Lung microvascular endothelial cell (primary cell): ENCODE measurements around the gene IFNL1. TPM values are rescaled to one million over a fixed set of nuclear protein-coding genes. Genes with fewer than 3 reads are reported as not detected.
"Not testable (repeated sequence)": the region's sequence is repeated elsewhere in the genome, so short reads cannot be mapped to it uniquely, and the experiment has no call there.

Experiments used
- DNase-seq, 2 donors: peaks; one replicate each; pipeline versions ENCODE4 v3.0.0 to v3.0.0-alpha.2; 2010; ENCODE audit warnings: low read depth in 2 of 2
- total RNA-seq: library from RNA; depleted of rRNA; stranded (reverse); fragments of >200 nt; gene quantifications from 2 replicates; pipeline ENCODE4 v1.2.1, GENCODE V29; 2014

The IFNL1 gene
- total RNA-seq, 1 donor from 2014 or later = not detected

- DNase-seq = peak in 1 of 2 donors; percentile 43
These were observed 12.5 kb downstream of the IFNL1 start for GRCh38 chr19:39308531-39309304.

DNA sequence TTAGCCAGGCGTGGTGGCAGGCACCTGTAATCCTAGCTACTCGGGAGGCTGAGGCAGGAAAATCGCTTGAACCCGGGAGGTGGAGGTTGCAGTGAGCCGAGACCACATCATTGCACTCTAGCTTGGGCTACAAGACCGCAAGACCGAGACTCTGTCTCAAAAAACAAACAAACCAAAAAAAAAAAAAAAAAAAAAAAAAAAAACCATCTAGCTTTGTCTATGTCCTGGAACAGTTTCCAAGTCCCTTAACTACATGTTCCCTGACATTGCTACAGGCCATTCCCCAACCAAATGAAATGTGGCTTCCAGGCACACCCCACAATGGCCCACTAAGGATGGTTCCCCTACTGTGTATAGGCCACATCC, 13.1 kb downstream of the IFNL1 start:
- not testable (repeated sequence) for DNase-seq

- peak in 1 of 2 donors; percentile 9 for DNase-seq
These were observed 14.5 kb downstream of the IFNL1 start for GRCh38 chr19:39310558-39311311.

DNA sequence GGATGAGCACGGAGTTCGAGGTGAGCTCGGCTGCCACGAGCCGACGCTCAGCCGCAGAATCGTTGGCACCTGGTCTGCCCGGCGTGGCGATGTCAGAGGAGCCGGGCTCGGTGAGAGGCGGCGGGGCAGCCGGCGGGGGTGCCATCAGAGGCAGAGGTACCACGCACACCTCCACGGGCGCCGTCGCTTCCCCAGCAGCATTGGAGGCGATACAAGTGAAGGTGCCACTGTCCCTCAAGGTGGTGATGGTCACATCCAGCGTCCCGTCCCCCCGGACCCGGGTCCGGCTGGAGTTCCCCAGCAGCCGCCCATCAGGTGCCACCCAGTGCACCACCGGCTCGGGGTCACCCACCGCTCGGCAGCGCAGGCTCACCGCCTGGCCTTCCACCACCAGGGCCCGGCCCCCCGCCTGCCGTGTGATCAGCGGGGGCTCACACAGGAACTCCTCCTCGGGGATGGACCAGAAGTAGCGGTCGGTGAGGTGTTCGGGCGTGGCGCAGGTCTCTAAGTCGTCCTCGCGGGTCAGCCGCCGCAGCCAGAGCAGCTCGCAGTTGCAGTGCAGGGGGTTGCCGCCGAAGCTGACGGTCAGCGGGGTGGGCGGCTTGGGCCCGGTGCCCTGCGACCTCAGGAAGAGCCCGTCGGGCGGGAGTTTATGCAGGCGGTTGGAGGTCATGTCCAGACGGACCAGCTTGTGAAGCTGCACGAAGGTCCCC, 18.0 kb downstream of the IFNL1 start:
- DNase-seq = no peak

DNA sequence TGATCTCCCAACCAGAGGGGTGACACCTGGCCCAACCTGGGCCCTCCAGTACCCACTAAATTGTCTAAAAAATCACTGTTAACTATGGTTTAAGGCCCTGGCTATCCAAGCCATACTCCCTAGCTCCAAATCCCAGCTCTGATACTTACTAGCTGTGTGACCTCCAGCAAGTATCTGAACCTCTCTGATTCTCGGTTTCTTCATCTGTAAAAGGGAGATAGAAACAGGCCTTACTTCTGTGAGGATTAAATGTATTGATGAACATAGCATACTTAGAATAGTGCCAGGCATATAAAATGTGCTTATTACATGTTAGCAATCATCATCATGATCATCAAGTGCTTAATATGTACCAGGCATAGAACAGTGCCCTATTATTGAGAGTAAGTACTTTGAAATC, 19.7 kb downstream of the IFNL1 start:
- no peak for DNase-seq

DNA sequence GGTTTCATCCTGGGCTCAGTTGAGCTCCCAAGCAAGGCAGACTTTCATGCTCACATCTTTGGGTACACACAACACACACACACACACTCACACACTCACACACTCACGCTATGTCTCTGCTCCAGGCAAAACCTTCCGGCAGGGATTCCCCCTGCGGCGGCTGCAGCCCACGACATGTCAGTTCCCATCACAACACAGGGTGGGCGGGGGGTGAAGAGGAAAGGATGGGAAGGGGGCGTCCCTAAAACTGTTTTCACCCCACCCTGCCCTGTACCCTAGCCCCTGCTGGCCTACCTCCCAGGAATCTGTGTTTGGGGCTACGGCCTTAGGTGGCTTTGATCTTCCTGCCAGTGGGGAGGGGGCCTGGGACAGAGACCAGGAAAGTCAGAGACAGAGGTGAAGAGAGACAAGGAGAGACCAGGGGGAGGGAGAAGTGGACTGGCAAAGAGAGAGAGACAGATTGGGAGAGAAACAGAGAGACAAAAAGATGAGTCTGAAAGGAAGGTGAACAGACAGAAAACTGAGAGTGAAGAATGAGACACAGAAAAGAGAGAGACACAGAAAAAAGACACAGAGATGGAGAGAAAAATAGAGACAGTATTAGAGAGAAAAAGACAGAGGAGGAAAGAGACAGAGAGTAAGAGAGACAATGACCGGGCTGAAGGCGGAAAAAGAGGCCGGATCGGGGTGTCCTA, 20.6 kb downstream of the IFNL1 start:
- no peak for DNase-seq

DNA sequence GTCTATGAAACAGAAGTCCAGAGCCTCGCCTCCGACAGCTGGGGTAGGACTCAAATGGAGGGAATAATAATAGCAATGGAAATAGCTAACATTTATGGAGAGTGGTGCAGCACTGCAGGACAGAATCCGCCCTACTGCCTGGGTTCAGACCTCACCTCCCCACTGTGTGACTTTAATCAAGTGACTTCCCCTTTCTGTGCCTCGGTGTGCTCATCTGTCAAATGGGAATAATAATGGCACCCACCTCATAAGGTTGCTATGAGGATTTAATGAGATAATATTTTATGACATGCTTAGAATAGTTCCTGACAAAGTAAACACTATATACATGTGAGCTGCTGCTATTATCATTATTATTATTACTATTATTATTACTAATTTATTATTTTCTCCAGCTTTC, 21.3 kb downstream of the IFNL1 start:
- no peak for DNase-seq

GRCh38 chr19:39318071-39318470, 21.9 kb downstream of the IFNL1 start:
- DNase-seq = no peak

- DNase-seq = no peak
These were observed 22.5 kb downstream of the IFNL1 start for GRCh38 chr19:39318690-39319089.

DNA sequence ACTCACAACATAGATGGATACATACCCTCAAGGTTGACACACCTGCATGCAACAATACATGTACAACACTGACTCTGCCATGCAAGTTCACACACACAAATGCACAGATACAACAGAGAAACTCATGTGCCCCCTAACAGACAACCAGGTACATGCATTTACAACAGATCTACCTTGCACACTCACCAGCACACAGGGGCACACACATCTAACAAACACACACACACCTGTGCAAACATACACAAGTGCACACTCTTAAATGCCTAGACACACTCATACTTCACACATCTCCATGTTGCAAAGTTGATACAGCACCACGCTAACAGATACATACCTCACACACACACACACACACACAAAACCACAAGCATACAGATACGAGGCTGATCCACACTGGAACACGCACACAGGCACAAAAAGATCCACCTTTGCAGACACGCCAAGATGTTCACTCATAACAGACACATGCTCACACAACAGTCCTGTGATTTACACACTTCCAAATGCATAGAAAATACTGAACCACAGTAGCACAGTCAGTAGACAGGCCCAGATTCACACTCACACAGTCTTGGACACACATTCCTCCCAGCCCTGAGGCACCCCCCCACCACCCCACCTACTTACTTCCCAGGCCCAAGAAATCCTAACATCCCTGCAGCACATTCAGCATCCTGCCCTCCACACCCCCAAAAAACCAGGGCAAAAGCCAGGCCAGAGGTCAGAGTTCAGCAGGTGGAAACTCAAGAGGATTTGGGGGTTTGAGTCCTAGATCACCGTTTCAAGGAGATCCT, 23.1 kb downstream of the IFNL1 start:
- DNase-seq = no peak

GRCh38 chr19:39319892-39320248, 23.7 kb downstream of the IFNL1 start:
- no peak for DNase-seq

DNA sequence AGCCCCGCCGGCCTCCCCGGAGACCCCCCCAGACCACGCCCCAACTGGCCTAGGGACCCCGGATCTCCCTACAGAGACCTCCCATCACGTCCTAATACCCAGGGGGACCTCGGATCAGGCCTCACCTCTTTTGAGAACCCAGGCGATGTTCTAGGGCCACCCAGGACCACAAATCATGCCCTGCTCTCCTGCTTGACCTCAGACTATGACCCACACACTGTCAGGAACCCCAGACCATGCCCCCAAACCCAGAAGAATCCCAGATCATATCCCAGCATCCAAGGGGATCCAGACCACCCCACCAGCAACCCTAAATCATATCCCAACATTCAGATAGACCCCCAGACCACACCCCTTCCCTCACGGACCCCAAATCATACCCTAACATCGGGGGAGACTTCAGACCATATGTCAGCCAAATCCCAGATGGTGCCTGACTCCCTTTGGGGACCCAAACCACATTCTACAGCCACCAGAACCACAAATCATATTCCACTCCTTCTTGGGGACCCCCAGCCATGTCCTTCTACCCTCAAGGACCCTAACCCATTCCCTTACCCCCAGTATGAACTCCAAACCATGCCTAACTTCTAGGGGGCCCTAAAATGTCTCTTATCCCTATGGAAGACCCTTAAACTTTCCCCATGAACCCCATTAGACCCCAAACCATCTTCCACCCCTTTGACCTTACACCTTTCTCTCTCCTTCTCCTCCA, 25.1 kb downstream of the IFNL1 start:
- no peak for DNase-seq

DNA sequence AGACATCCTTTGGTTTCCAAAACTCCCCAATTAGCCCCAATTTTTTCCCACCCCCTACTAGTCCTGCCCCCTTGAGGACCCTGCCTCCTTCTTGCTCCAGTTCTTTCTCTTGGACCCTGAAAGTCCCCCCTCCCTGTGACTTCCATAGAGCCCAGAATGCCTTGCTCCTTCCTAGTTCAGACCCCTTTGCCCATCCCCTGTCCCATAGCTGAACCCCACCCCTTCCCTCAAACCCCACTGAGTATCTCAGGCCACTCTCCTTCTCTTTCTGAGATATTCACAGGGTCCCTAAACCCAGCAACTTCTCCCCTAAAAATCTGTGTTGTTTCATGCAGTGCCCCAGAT, 25.6 kb downstream of the IFNL1 start:
- no peak for DNase-seq

- DNase-seq = no peak
These were observed 28.1 kb downstream of the IFNL1 start for GRCh38 chr19:39324242-39324842.

- DNase-seq = peak in 1 of 2 donors; percentile 23
These were observed 29.8 kb downstream of the IFNL1 start for GRCh38 chr19:39325778-39326665.

- DNase-seq = no peak
These were observed 31.3 kb downstream of the IFNL1 start for GRCh38 chr19:39327363-39328045.

DNA sequence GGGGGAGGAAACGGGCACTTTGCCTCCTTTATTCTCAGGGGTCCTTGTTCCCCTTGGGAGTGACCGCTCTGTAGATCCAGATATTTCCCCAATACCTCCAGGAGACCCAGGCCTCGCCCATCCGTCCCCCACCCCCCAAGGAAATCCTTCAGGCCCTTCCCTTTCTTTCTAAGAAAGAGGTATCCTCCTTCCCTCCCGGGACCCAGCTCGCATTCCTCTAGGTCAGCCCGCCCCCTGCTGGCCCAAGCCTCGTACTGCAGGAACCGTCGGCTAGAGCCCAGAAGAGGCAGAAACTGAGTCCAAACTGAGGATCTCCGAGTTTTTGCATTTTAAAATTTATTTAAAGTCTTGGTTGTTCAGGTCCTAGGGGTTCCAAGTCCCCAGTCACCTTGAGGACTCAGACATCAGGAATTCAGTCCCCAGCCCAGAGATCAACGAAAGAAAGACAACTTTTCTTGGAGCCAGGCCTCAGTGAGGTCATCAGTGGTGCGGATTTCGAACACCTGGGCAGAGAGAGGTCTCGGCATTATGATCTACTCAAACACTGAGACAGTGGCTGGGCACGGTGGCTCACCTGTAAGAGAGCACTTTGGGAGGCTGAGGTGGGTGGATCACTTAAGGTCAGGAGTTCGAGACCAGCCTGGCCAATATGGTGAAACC, 32.0 kb downstream of the IFNL1 start:
- peak; percentile 66 for DNase-seq

DNA sequence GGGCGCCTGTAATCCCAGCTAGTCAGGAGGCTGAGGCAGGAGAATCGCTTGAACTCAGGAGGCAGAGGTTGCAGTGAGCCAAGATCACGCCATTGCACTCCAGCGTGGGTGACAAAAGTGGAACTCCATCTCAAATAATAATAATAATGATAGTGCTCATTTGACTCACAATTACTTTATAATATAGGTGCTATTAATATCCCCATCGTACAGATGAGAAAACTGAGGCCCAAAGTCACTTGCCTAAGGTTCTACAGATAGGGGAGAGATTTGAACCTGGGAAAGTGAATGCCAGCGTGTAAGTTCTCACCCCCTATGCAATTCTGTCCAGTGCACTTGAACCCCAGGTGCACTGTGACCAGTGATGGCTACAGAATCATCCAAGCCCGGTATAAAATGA, 33.7 kb downstream of the IFNL1 start:
- no peak for DNase-seq
